ENCODE data around the gene EXT2. TPM values are rescaled to one million over a fixed set of nuclear protein-coding genes. Genes with fewer than 3 reads are reported as not detected.

Gene EXT2
- 117 and 120 TPM in 2 replicates for total RNA-seq (2014; rRNA removed; shearing (Covaris generic))
- 95.4 and 109 TPM in 2 replicates for polyA plus RNA-seq (2015; cell fraction: cytosol; rRNA removed)
- 228 and 239 TPM in 2 replicates for polyA plus RNA-seq (2015; cell fraction: nucleus; rRNA removed)

GRCh38 chr11:44095506-44096359 is at the start of gene EXT2:
Gene EXT2 (plus strand): TSS chr11:44095678. CDS start chr11:44107713, 12,035 bp downstream.
- DNase-seq (ENCODE audit: low read depth) = peak; percentile 63

- DNase-seq (ENCODE audit: low read depth) = no peak
These were observed 49.3 kb upstream of the EXT2 start for GRCh38 chr11:44046182-44046581.

GRCh38 chr11:44047298-44047697 is 48.2 kb upstream of the EXT2 start:
- DNase-seq (ENCODE audit: low read depth) = no peak

GRCh38 chr11:44047931-44048431 is 47.5 kb upstream of the EXT2 start, which contains the start of gene ACCSL:
Gene ACCSL (plus strand): TSS chr11:44047981. CDS start chr11:44048037, 56 bp downstream.
- no peak for DNase-seq (ENCODE audit: low read depth)

- DNase-seq (ENCODE audit: low read depth) = no peak
These were observed 45.6 kb upstream of the EXT2 start for GRCh38 chr11:44049832-44050231.

- no peak for DNase-seq (ENCODE audit: low read depth)
These were observed 44.3 kb upstream of the EXT2 start for GRCh38 chr11:44051171-44051570.

GRCh38 chr11:44057340-44057739 is 38.1 kb upstream of the EXT2 start:
- no peak for DNase-seq (ENCODE audit: low read depth)

GRCh38 chr11:44058275-44058674 is 37.2 kb upstream of the EXT2 start:
- DNase-seq (ENCODE audit: low read depth) = no peak

GRCh38 chr11:44065161-44065661 is 30.3 kb upstream of the EXT2 start:
- DNase-seq (ENCODE audit: low read depth) = no peak

GRCh38 chr11:44065841-44066731 is 29.4 kb upstream of the EXT2 start, which contains the start of gene ACCS:
Gene ACCS (plus strand): TSS chr11:44066270. CDS start chr11:44067628, 1,358 bp downstream.
- peak; percentile 95 for DNase-seq (ENCODE audit: low read depth)

- DNase-seq (ENCODE audit: low read depth) = peak; percentile 72
These were observed 28.7 kb upstream of the EXT2 start for GRCh38 chr11:44066732-44067141.

- no peak for DNase-seq (ENCODE audit: low read depth)
These were observed 28.2 kb upstream of the EXT2 start for GRCh38 chr11:44067266-44067665.

- DNase-seq (ENCODE audit: low read depth) = no peak
These were observed 27.3 kb upstream of the EXT2 start for GRCh38 chr11:44068180-44068579.

GRCh38 chr11:44071157-44071556 is 24.3 kb upstream of the EXT2 start:
- no peak for DNase-seq (ENCODE audit: low read depth)

GRCh38 chr11:44072757-44073658 is 22.5 kb upstream of the EXT2 start:
- DNase-seq (ENCODE audit: low read depth) = no peak

GRCh38 chr11:44078794-44079193 is 16.7 kb upstream of the EXT2 start:
- no peak for DNase-seq (ENCODE audit: low read depth)

- DNase-seq (ENCODE audit: low read depth) = no peak
These were observed 16.1 kb upstream of the EXT2 start for GRCh38 chr11:44079376-44079775.

GRCh38 chr11:44080951-44081350 is 14.5 kb upstream of the EXT2 start:
- DNase-seq (ENCODE audit: low read depth) = no peak

GRCh38 chr11:44082645-44083044 is 12.8 kb upstream of the EXT2 start:
- DNase-seq (ENCODE audit: low read depth) = no peak

- no peak for DNase-seq (ENCODE audit: low read depth)
These were observed 12.0 kb upstream of the EXT2 start for GRCh38 chr11:44083433-44083832.
